Pancreas (tissue), 10 donors: ENCODE results near the gene MAST1. TPM values are rescaled to one million over a fixed set of nuclear protein-coding genes. Genes with fewer than 3 reads are reported as not detected.

ENCODE experiments used
- ATAC-seq, 4 donors: fragments of 200-7000 bp; cut with Tn5 transposase; one replicate each; pipeline versions ENCODE4 v1.8.0 to v1.9.1; 2020; ENCODE audit warnings: mild to moderate bottlenecking in 4 of 4, moderate library complexity in 4 of 4
- DNase-seq, 6 donors: peaks; one replicate each; pipeline ENCODE4 v3.0.0-alpha.2; 2020
- FAIRE-seq: peaks from 2 replicates; lab custom pipeline; 2012; peaks lifted over from hg19 to GRCh38; lab: Jason Lieb, UNC
- H3K27ac ChIP-seq, 4 donors: fragments of 200-600 bp; sonication (generic); 1 replicate in 3 of 4; 2 replicates in 1 of 4; pipeline versions ENCODE4 v1.5.0 to v1.8.0; 2020
- H3K27me3 ChIP-seq, 4 donors: fragments of 200-600 bp; one replicate each; pipeline ENCODE4 v1.8.0; 2021
- H3K36me3 ChIP-seq, 3 donors: fragments of 200-600 bp; sonication (generic) in 1 of 3; one replicate each; pipeline versions ENCODE4 v1.5.0 to v1.8.0; 2020 to 2021
- H3K4me1 ChIP-seq, 3 donors: fragments of 200-600 bp; one replicate each; pipeline ENCODE4 v1.8.0; 2021
- H3K4me3 ChIP-seq, 4 donors: fragments of 200-600 bp; sonication (generic) in 2 of 4; one replicate each; pipeline versions ENCODE4 v1.5.0 to v1.8.0; 2020 to 2021
- H3K9me3 ChIP-seq, 4 donors: fragments of 200-600 bp; one replicate each; pipeline ENCODE4 v1.8.0; 2021
- WGBS, 2 donors: extraction: QIAGEN DNeasy Blood & Tissue Kit; methylation state at CpG; one replicate each; pipeline ENCODE4 v1.1.7; 2013; 5-methylcytosine and 5-hydroxymethylcytosine counted together
- intact Hi-C, 3 donors: fragments of 100-400 bp; cut with DNase I; formaldehyde crosslinking; loops; one replicate each; pipeline versions ENCODE4 v1.11.1 to v1.14.2; 2022
- polyA plus RNA-seq, 2 donors: library from polyadenylated mRNA; stranded (reverse); fragments of 200-250 nt; gene quantifications; one replicate each; pipeline ENCODE4 v1.2.3, GENCODE V29; 2013
- total RNA-seq, 6 donors: library from RNA; stranded (reverse); fragmentation: NEBNext Ultra II Directional in 4 of 6; extraction: Animal tissue kit (Norgen Biotek cat#: 25700) in 4 of 6; gene quantifications; one replicate each; pipeline versions ENCODE4 v1.2.1 to v1.2.4, GENCODE V29; 2021 to 2023
- TF ChIP-seq, protein P1 (sequence below), 4 donors: fragments of 200-600 bp; sonication (generic) in 3 of 4; IDR thresholded peaks; one replicate each; pipeline versions ENCODE4 v1.5.0 to v1.8.0; 2021; ENCODE audit warnings: antibody characterized with exemption in 4 of 4
- donor health status: healthy with polysubstance abuse.
- donor health status: DM: no; HTN: no; CAD: no; lungs with moderate emphysema.
- donor health status: DM: no; HTN: no; CAD: no.
- donor health status: control.
- donor health status: control.
- donor health status: Bipolar disorder and iron deficiency.
- donor health status: DM: yes; HTN: yes; CAD: no.
- donor health status: DM: no; HTN: no; CAD: no.
- donor health status: DM: no; HTN: no; CAD: no.
- donor health status: DM: yes; HTN: yes; CAD: no.

Gene MAST1
- total and polyA plus RNA-seq, 8 donors = 0.23 to 7.3 (median 0.91) TPM

DNA sequence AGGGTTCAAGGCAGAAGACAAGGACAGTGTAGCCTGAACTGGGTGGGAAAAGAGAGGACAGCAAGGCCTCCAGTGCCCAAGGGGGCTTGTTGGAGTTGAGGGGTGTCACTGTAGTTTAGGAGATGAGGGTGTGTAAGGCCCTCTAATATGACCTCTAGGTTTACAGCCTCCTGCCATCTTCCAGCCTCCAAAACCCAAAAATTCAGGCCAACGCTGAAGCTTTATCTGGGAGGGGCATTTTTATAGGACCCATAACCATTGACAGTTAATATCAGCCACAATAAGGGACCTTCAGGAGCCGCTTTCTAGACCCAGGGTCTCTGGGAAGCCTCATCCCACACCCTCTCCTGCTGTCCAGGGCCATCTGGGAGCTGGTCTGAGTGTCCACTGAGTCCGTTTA, 45.9 kb downstream of the MAST1 start:
- FAIRE-seq (no peak), ATAC-seq (no peak), DNase-seq (no peak)
- WGBS, 2 donors = 97% methylated on average over 3 of the region's 3 CpGs
- TF ChIP-seq, protein P1, sequence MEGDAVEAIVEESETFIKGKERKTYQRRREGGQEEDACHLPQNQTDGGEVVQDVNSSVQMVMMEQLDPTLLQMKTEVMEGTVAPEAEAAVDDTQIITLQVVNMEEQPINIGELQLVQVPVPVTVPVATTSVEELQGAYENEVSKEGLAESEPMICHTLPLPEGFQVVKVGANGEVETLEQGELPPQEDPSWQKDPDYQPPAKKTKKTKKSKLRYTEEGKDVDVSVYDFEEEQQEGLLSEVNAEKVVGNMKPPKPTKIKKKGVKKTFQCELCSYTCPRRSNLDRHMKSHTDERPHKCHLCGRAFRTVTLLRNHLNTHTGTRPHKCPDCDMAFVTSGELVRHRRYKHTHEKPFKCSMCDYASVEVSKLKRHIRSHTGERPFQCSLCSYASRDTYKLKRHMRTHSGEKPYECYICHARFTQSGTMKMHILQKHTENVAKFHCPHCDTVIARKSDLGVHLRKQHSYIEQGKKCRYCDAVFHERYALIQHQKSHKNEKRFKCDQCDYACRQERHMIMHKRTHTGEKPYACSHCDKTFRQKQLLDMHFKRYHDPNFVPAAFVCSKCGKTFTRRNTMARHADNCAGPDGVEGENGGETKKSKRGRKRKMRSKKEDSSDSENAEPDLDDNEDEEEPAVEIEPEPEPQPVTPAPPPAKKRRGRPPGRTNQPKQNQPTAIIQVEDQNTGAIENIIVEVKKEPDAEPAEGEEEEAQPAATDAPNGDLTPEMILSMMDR (IDR thresholded peaks at IDR 0.05) = no peak
- Histone ChIP-seq H3K4me3 (no peak overlapping the region), H3K36me3 (no peaks in the 10 kb centered on the region), H3K9me3 (no peaks in the 10 kb centered on the region), H3K27ac (no peak overlapping the region), H3K4me1 (no peaks in the 10 kb centered on the region), H3K27me3 (no peaks in the 10 kb centered on the region)
- intact Hi-C loops = no loop called here

DNA sequence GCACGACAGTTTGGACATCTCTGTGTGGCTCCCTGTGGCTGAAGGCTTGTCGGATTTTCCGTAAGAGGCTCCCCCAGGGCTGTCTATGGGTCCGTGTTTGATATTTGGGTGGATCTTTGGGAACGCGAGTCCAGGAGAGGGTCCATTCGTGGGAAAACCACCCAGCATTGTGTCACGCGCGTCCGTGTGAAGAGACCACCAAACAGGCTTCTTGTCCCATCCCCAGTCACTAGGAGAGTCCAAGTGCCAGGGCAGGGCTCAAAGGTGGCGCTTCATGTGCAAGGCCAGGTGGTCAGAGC, 46.3 kb downstream of the MAST1 start:
- H3K27me3 ChIP-seq = no peaks in the 10 kb centered on the region
- ATAC-seq (no peak), DNase-seq (no peak), FAIRE-seq (no peak)
- WGBS, 2 donors = 67 to 78% methylated on average over 12 of the region's 12 CpGs
- H3K27ac ChIP-seq = peak overlapping the region in 2 of 4 donors; percentile 43 to 46
- no peaks in the 10 kb centered on the region for H3K4me1 ChIP-seq
- no peaks in the 10 kb centered on the region for H3K9me3 ChIP-seq
- TF ChIP-seq, protein P1 (IDR thresholded peaks at IDR 0.05) = no peak
- no peaks in the 10 kb centered on the region for H3K36me3 ChIP-seq
- H3K4me3 ChIP-seq = peak overlapping the region in 1 of 4 donors; percentile 51
- intact Hi-C loops = no loop called here

DNA sequence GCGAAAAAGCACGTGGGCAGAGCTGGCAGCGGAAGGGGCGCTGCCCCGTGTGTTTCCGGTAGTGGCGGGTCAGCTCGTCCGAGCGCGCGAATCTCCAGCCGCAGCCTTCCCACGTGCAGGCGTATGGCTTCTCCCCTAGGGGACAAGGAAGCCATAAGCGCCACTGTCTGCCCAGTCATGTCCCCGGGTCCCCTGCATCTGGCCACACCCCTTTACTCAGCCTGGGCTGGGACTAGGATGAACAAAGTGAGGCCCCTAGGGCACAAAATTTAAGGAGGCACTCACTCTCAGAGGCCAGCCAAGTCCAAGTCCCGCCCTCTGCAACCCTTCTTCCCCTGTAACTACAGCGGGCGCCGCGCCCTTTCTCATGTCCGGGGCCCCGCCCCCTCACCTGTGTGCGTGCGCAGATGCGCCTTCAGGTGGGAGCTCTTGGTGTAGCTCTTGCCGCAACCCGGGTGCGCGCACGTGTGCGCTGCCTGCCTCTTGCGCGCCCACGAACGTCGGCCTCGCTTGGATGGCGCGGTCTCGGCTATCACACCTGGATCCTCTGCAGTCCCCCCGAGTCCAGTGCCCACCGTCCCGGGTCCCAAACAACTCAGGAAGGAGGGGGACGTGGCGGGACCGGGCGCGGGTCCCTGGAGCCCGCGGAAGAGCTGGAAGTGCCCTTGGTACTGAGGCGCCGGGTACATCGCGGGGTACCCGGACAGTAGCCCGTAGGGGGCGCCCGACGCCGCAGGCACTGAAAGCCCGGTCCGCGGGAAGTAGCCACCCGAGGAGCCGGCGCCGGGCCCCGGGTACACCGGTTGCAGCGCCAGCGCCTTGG, 46.8 kb downstream of the MAST1 start:
- H3K27ac ChIP-seq = peak overlapping the region in 3 of 4 donors; percentile 17 to 46 (median 43)
- ATAC-seq (peak; percentile 53 to 77 (median 74)), FAIRE-seq (no peak), DNase-seq (peak; percentile 88 to 97 (median 92))
- TF ChIP-seq, protein P1 (IDR thresholded peaks at IDR 0.05) = peak; percentile 9 to 62 (median 49)
- peak overlapping the region; percentile 15 to 51 (median 33) for H3K4me3 ChIP-seq
- 2% methylated on average over 69 to 73 of the region's 73 CpGs for WGBS, 2 donors
- no peaks in the 10 kb centered on the region for H3K9me3 ChIP-seq
- no peaks in the 10 kb centered on the region for H3K36me3 ChIP-seq
- no peaks in the 10 kb centered on the region for H3K4me1 ChIP-seq
- intact Hi-C loops = no loop called here
- no peaks in the 10 kb centered on the region for H3K27me3 ChIP-seq

DNA sequence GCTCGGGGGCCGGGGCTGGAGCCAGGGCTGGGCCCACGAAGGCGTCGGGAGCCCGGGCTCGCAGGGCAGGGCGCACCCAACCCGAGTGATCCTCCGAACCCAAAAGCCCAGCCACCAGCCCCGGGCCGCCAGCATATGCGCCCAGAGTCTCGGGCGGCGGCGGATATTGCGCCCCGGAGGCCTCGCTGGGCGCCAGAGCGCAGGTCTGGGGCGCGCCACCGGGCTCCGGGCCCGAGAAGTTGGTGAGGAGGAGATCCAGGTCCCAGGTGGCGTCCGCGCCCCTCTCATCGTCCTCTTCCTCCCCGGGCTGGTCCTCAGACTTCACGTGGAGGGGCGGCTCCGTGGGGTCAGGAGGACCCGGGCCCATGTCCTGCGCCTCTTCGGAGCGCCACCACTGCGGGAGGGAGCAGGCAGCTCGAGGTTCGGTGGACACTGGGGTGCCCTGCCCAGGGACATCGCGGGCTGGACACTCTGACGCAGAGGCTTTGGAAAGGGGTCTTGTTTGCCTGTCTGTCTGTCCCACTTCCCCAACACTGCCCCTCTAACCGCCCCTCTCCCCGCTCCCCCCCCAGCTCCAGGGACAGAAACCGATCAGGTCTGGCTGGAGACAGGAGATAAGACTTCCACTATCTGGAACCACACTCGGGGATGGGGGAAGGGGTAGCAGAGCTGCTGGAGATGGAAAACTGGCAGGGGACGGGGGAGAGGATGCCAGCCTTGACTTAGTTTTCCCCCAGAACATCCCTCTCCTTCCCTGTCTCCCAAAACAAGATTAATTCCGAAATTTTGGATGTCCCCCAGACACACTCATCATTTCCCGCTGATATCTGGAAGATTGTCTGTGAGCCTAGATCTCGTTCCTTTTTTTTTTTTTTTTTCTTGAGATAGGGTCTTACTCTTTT, 47.7 kb downstream of the MAST1 start:
- intact Hi-C loops = no loop called here
- FAIRE-seq (no peak), ATAC-seq (peak in 2 of 4 donors; percentile 0 to 4), DNase-seq (peak in 1 of 6 donors; percentile 76)
- Histone ChIP-seq H3K36me3 (no peaks in the 10 kb centered on the region), H3K27ac (peak overlapping the region in 3 of 4 donors; percentile 17 to 46 (median 43)), H3K4me1 (no peaks in the 10 kb centered on the region), H3K27me3 (no peaks in the 10 kb centered on the region), H3K4me3 (peak overlapping the region; percentile 15 to 51 (median 33)), H3K9me3 (no peaks in the 10 kb centered on the region)
- 8 to 9% methylated on average over 47 to 53 of the region's 53 CpGs for WGBS, 2 donors
- TF ChIP-seq, protein P1 (IDR thresholded peaks at IDR 0.05) = no peak
